OCI-LY7 (cell line): ENCODE measurements around the gene MPZL3. TPM values are rescaled to one million over a fixed set of nuclear protein-coding genes. Genes with fewer than 3 reads are reported as not detected.

Experiments
- BruUV-seq: library from RNA; stranded (reverse); fragments of 400-500 nt; replicated peaks from 2 replicates; lab custom pipeline; 2021; lab: Mats Ljungman, UMichigan
- CTCF ChIA-PET: fragments of 300-600 bp; sonication (Branson Sonifier 250); formaldehyde crosslinking; loops from one replicate; lab custom pipeline; 2022; ENCODE audit warnings: antibody characterized with exemption; ENCODE audit not compliant: unreplicated experiment; lab: Charles Lee
- POLR2A ChIA-PET: fragments of 300-600 bp; sonication (Branson Sonifier 250); formaldehyde crosslinking; loops from one replicate; lab custom pipeline; 2022; ENCODE audit warnings: antibody characterized with exemption; lab: Charles Lee
- DNase-seq: peaks from one replicate; pipeline ENCODE4 v3.0.0-alpha.2; 2015; ENCODE audit warnings: low spot score
- H2AFZ ChIP-seq: fragments of 200-600 bp; sonication (generic), shearing (Covaris generic); 2 replicates; pipeline ENCODE4 v1.6.1; 2014; ENCODE audit warnings: mild to moderate bottlenecking, antibody characterized with exemption, low read length, moderate library complexity
- H3K27ac ChIP-seq: fragments of 200-600 bp; sonication (generic); 2 replicates; pipeline ENCODE4 v1.5.1; 2014; ENCODE audit warnings: mixed run types, low read depth, mild to moderate bottlenecking, moderate library complexity, low read length, inconsistent platforms; ENCODE audit not compliant: poor library complexity, severe bottlenecking
- H3K36me3 ChIP-seq: fragments of 200-600 bp; sonication (generic); 2 replicates; pipeline ENCODE4 v1.6.1; 2014; ENCODE audit warnings: mild to moderate bottlenecking, antibody characterized with exemption, low read length, moderate library complexity, mixed read lengths; ENCODE audit not compliant: insufficient read depth
- H3K4me1 ChIP-seq: fragments of 200-600 bp; sonication (generic); 2 replicates; pipeline ENCODE4 v1.5.1; 2014; ENCODE audit warnings: mild to moderate bottlenecking, low read length; ENCODE audit not compliant: insufficient read depth, poor library complexity, severe bottlenecking
- H3K4me2 ChIP-seq: fragments of 200-600 bp; sonication (generic); 2 replicates; pipeline ENCODE4 v1.6.1; 2014; ENCODE audit warnings: mild to moderate bottlenecking, low read length
- H3K4me3 ChIP-seq: fragments of 200-600 bp; sonication (generic); 2 replicates; pipeline ENCODE4 v1.5.1; 2014; ENCODE audit warnings: mild to moderate bottlenecking, low read depth, low read length; ENCODE audit not compliant: poor library complexity, severe bottlenecking
- H3K79me2 ChIP-seq: fragments of 200-600 bp; sonication (generic); 2 replicates; pipeline ENCODE4 v1.6.1; 2016; ENCODE audit warnings: low read depth, mild to moderate bottlenecking, low read length, moderate library complexity, mixed read lengths; ENCODE audit not compliant: insufficient read depth
- H3K9me2 ChIP-seq: fragments of 200-600 bp; sonication (generic); 2 replicates; pipeline ENCODE4 v1.6.1; 2016; ENCODE audit warnings: mild to moderate bottlenecking, low read length, mixed read lengths; ENCODE audit not compliant: insufficient read depth
- H3K9me3 ChIP-seq: fragments of 200-600 bp; sonication (generic); 2 replicates; pipeline ENCODE4 v1.6.1; 2014; ENCODE audit warnings: mild to moderate bottlenecking, mixed run types, low read length, mixed read lengths
- H4K20me1 ChIP-seq: fragments of 200-600 bp; sonication (generic); 2 replicates; pipeline ENCODE4 v1.6.1; 2014; ENCODE audit warnings: mild to moderate bottlenecking, antibody characterized with exemption, low read length, moderate library complexity, mixed read lengths; ENCODE audit not compliant: insufficient read depth
- CTCF ChIP-seq: fragments of 200-600 bp; sonication (generic); conservative IDR thresholded peaks from 2 replicates; pipeline ENCODE4 v1.5.1; 2014; ENCODE audit warnings: mild to moderate bottlenecking, antibody characterized with exemption, low read length, moderate library complexity, mixed read lengths
- EZH2phosphoT487 ChIP-seq: fragments of 200-600 bp; sonication (generic); IDR thresholded peaks from 2 replicates; pipeline ENCODE4 v1.6.1; 2018; ENCODE audit warnings: low read depth, borderline replicate concordance, mild to moderate bottlenecking, mixed run types, antibody characterized with exemption, low read length, moderate library complexity, mixed read lengths
- intact Hi-C: fragments of 100-400 bp; cut with micrococcal nuclease; formaldehyde crosslinking; loops from one replicate; pipeline ENCODE4 v1.10.0; 2022; ENCODE audit not compliant: unreplicated experiment
- total RNA-seq, 2 experiments: library from RNA; depleted of rRNA in 1 of 2; stranded (reverse); fragments of >200 nt in 1 of 2; shearing (Covaris generic) in 1 of 2; gene quantifications; 2 replicates each; pipeline ENCODE4 v1.2.3, GENCODE V29; 2014 to 2022

The MPZL3 gene
- total RNA-seq, 2 experiments from 2014 or later: 1.9 to 5.8 TPM

- peak; percentile 67 for DNase-seq
- TF ChIP-seq CTCF: peak; percentile 91
- TF ChIP-seq EZH2phosphoT487: no peak
- Histone ChIP-seq H3K9me3 (no peaks in the 10 kb centered on the region), H3K4me3 (no peak overlapping the region), H2AFZ (peak overlapping the region; percentile 67), H4K20me1 (no peaks in the 10 kb centered on the region), H3K4me2 (no peak overlapping the region), H3K9me2 (no peaks in the 10 kb centered on the region), H3K79me2 (no peaks in the 10 kb centered on the region), H3K4me1 (peaks cover 6% of the 10 kb centered on the region), H3K36me3 (no peaks in the 10 kb centered on the region), H3K27ac (no peak overlapping the region)
- ChIA-PET CTCF (interaction anchor here (0.6 to 1.7 kb wide), 8 partner anchors 9 to 97 kb away, joined by 3 to 10 read pairs (median 4); no protein-coding TSS in a partner anchor), POLR2A (interaction anchor here (0.6 to 1.3 kb wide), 7 partner anchors 9 to 527 kb away, joined by 3 to 5 read pairs (median 4); no protein-coding TSS in a partner anchor)
- intact Hi-C loops: loop anchor here (1.0 to 5.0 kb wide), 2 partner anchors 57 to 191 kb away; no protein-coding TSS in a partner anchor
- BruUV-seq: no TSS peak
Observed at GRCh38 chr11:118295815-118296454, 43.8 kb upstream of the MPZL3 start.

- POLR2A ChIA-PET: interaction anchor here (0.5 to 1.3 kb wide), 7 partner anchors 10 to 100 kb away, joined by 3 to 5 read pairs (median 3); no protein-coding TSS in a partner anchor
- H3K9me2 ChIP-seq: no peaks in the 10 kb centered on the region
- no peaks in the 10 kb centered on the region for H4K20me1 ChIP-seq
- H3K79me2 ChIP-seq: no peaks in the 10 kb centered on the region
- H3K4me3 ChIP-seq: no peak overlapping the region
- H3K4me2 ChIP-seq: no peak overlapping the region
- BruUV-seq: no TSS peak
- peak overlapping the region; percentile 67; the same call in 1 of the 2 replicates for H2AFZ ChIP-seq
- no peak for TF ChIP-seq CTCF
- no peaks in the 10 kb centered on the region for H3K9me3 ChIP-seq
- intact Hi-C loops: loop anchor here (5.0 kb wide), 1 partner anchor 192 kb away; no protein-coding TSS in a partner anchor
- H3K36me3 ChIP-seq: no peaks in the 10 kb centered on the region
- no peak overlapping the region for H3K27ac ChIP-seq
- CTCF ChIA-PET: interaction anchor here (1.0 to 1.7 kb wide), 7 partner anchors 10 to 97 kb away, joined by 3 to 10 read pairs (median 5); no protein-coding TSS in a partner anchor
- no peak for DNase-seq
- H3K4me1 ChIP-seq: peaks cover 6% of the 10 kb centered on the region
Observed at GRCh38 chr11:118295199-118295598, 43.0 kb upstream of the MPZL3 start.

- H3K9me3 ChIP-seq: 0 out of 2 replicates have a peak, but pooled peaks cover 3% of the 10 kb centered on the region
- no peaks in the 10 kb centered on the region for H3K79me2 ChIP-seq
- BruUV-seq: no TSS peak
- peaks cover 6% of the 10 kb centered on the region for H3K4me1 ChIP-seq
- ChIA-PET POLR2A (interaction anchor here (0.6 to 0.7 kb wide), 3 partner anchors 42 to 1813 kb away, joined by 3 to 7 read pairs (median 3); partner anchors contain the start of gene MPZL3), CTCF (no interaction called here)
- no peak overlapping the region for H3K27ac ChIP-seq
- H4K20me1 ChIP-seq: no peaks in the 10 kb centered on the region
- no peaks in the 10 kb centered on the region for H3K36me3 ChIP-seq
- no peak overlapping the region for H3K4me3 ChIP-seq
- H2AFZ ChIP-seq: no peak overlapping the region
- intact Hi-C loops: no loop called here
- H3K4me2 ChIP-seq: no peak overlapping the region
- no peak for DNase-seq
- TF ChIP-seq EZH2phosphoT487 (no peak), CTCF (no peak)
- H3K9me2 ChIP-seq: no peaks in the 10 kb centered on the region
Observed at GRCh38 chr11:118294053-118294452, 41.9 kb upstream of the MPZL3 start.
